GM19035 (cell line): ENCODE results near the gene NYNRIN.
"Not testable (repeated sequence)": the region's sequence is repeated elsewhere in the genome, so short reads cannot be mapped to it uniquely, and the experiment has no call there.

ENCODE experiments used
- ATAC-seq: cut with Tn5 transposase; IDR thresholded peaks from one replicate; pipeline ENCODE4 v1.9.1; 2021; ENCODE audit not compliant: unreplicated experiment

The NYNRIN gene

DNA sequence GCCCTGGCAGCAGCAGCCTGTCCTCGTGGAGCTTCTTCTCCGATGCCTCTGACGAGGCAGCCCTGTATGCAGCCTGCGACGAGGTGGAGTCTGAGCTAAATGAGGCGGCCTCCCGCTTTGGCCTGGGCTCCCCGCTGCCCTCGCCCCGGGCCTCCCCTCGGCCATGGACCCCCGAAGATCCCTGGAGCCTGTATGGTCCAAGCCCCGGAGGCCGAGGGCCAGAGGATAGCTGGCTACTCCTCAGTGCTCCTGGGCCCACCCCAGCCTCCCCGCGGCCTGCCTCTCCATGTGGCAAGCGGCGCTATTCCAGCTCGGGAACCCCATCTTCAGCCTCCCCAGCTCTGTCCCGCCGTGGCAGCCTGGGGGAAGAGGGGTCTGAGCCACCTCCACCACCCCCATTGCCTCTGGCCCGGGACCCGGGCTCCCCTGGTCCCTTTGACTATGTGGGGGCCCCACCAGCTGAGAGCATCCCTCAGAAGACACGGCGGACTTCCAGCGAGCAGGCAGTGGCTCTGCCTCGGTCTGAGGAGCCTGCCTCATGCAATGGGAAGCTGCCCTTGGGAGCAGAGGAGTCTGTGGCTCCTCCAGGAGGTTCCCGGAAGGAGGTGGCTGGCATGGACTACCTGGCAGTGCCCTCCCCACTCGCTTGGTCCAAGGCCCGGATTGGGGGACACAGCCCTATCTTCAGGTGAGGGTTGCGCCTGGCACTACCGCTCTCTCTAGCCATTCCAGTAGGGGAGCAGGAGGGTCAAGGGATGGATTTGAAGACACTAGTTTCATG lies 28.7 kb upstream of the NYNRIN start:
- no peak for ATAC-seq

DNA sequence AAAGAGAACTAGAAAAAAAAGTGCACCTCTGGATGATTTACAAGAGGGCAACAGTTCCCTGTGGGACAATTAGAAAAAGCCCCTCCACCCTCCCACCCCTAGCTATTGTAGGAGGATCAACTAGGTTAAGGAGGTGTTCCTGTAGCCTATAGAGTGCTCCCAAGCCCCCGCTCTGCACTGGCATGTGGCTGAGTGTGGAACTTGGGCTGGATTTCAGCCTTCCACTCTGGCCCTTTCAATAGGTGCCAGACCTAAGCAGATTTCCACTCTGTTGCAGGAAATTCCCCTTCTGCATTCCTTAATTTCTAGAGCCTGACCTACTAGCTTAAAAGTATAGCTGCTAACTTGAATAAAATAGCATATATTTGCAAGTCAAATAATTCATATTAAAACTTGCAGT lies 28.1 kb upstream of the NYNRIN start:
- no peak for ATAC-seq

DNA sequence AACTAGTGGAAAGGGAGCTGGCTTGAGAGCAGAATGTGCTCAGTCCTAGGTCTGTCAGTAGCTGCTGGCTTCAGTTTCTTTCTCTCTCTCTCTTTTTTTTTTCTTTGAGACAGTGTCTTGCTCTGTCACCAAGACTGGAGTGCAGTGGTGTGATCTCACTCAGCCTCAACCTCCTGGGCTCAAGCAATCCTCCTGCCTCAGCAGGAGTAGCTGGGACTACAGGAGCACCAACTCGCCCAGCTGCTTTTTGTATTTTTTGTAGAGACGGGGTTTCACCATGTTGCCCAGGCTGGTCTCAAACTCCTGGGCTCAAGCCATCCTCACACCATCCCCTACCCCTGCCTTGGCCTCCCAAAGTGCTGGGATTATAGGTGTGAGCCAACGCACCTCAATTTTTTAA lies 27.2 kb upstream of the NYNRIN start:
- not testable (repeated sequence) for ATAC-seq

GRCh38 chr14:24372701-24373416 lies 25.9 kb upstream of the NYNRIN start:
- no peak for ATAC-seq

- ATAC-seq: no peak
Measured at GRCh38 chr14:24376448-24377070, 22.2 kb upstream of the NYNRIN start.

GRCh38 chr14:24377126-24377525 lies 21.7 kb upstream of the NYNRIN start:
- ATAC-seq: no peak

DNA sequence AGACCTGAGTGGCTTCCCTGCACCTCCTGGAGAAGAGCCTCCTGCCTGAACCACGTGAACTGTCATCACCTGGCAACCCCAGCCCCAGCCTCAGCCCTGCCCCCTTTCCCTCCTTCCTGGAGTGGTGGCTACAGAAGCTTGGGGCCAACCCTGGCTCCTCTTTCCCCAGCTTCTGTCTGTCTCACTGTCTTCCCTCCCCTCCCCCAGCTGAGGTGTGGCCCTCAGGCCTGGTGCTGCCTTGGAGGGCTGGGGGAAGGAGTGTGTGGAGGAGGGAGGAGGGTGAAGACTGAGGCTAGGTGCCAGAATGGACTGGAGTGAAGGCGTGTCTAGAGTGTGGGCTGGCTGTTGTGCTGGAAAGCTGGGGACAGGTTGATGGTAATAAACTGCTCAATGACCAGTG lies 21.1 kb upstream of the NYNRIN start:
- ATAC-seq: no peak

DNA sequence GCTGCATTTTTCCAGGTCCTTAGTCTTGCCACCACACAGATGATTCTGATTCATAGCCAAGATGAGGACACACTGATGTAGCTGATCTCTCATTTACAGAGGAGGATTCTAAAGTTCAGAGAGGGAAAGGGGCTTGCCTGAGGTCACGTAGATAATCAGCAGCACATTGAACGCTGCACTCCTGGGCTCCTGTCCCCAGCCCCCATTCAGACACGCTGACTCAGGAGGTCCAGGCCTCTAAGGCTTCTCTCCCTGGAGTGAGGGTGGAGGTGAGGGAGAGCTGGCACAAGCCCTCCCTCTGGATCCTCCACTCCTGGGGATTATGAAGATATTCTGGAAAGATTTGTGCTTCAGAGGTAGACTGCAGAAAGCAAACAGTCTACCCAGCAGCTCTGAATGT lies 20.5 kb upstream of the NYNRIN start:
- ATAC-seq: no peak

DNA sequence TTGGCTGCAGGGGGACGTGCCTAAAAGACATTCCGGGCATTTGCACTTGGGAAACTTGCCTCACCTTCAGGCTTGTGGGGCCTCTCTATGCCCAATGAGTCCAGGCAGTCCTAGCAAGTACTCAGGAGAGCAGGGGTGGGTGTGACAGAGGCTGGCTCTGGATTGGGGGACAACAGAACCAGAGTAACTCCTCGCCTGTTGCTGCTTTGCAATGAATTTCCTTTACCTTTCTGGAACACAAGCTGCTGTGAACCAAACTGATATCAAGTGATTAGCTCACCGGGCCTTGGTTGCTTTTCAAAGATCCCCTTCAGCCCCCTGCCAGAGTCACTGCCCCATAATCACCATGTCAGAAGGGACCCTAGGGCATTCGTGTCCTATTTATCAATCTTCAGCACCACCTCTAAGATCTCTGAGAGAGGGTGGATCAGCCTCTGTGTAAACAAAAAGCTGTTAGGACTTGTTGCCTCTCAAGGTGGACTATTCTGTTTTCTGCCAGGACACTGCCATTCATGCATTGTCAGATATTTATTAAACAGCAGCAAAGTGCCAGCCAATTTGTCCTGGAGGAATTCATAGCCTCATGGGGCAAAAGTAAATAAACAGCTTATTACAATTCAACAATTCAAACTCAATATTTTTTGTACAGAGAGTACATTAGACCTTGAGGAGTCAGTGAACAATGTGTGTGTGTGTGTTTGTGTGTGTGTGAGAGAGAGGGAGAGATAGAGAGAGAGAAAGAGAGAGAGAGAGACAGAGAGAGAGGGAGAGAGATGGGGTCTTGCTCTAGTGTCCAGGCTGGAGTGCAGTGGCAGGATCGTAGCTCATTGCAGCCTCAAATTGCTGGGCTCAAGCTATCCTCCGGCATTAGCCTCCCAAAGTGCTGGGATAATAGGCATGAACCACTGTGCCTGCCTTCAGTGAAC lies 19.6 kb upstream of the NYNRIN start:
- no peak for ATAC-seq

DNA sequence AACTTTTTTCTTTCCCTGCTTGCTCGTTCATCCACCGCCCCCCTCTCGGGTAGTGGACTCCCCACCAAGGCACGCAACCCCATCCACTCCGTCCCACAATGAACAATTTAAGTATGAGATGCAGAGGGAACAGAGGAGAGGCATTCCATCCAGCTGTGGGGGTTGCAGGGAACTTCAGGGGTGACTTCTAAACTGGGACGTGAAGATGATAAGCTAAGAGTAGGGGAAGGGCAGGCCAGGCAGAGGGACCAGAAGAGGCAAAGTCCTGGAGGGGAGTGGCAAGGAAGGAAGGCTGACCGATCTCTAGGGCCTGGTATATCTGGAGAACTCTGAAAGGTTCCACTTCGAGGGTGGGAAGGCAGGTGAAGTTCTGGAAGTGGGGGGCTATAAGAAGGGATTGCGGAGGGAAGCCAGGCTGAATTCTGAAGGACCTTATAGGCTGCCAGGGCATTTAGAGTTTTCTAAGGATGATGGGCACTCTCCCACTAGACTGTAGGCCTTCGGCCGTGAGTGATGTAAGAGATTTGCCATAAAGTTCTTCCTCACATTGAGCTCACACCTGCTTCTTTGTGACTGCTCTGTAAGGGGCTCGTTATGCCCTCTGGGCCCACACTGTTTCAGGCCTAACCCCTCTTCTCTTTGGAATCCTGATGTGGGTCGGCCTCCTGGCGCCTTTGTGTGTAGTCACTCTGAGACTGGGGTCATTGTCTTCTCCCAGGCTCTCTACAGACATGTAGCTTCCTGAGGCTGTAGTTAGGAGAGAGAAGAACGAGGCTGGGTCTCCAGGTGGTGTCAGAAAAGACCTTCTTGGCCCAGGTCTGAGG lies 18.7 kb upstream of the NYNRIN start:
- no peak for ATAC-seq

DNA sequence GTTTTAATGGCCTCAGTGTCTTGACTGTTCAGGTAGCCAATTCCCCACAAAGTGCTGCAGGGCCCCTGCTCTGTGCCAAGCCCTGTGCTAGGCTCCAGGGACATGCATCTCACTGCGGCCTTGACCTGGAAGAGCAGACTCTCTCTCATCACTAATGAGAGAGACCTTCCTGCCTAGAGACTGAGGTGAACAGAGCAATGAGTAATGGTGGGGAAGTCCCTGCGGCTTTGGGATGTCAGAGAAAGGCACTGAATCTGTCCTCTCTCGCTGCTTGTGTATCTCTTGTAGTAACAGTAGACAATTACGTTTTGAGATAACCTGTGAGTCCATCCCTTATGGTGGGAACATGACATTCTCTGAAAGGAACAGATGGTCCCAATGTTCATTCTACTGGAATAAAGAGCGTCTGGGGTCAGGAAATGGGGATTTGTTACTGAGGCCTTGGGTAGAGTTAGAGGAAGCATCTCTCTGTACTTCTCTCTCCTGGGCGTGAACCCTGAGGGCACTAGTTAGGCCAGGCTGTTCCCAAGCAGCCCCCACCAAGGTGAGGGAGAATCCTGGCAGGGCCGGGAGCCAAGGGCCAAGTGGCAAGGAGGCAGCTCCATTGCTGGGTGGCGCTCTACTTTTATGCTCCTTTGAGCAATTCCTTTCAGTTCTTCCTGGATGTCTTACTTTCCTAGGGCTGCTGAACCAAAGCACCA lies 17.3 kb upstream of the NYNRIN start:
- ATAC-seq: no peak

DNA sequence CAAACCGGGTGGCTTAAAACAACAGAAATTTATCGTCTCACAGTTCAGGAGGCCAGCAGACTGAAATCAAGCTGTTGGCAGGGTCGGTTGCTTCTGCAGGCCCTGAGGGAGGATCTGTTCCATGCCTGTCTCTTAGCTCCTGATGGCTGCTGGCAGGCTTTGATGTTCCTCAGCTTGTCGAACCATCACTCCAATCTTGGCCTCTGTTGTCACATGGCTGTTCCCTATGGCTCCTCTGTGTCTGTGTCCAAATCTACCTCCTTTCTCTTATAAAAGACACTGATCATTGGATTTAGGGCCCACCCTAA lies 16.8 kb upstream of the NYNRIN start:
- no peak for ATAC-seq

DNA sequence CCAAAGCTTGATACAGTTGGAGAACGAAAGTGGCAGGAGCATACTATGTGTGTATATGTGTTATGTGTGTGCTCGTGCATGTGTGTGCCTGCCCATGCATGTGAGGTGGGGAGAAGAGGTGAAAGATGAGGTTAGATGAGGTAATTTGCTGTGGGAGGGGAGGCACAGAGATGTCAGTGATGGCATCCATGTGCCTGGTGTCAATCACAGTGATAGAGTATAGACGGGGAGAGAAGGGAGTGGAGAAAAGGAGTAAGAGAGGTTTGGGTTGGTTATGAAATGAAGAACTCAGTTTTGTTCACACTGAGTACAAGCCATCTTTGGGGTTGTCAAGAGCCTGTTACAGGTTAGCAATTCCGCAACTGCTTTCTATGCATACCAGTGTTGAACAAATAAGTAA lies 14.6 kb upstream of the NYNRIN start:
- no peak for ATAC-seq

- no peak for ATAC-seq
Measured at GRCh38 chr14:24385524-24385923, 13.3 kb upstream of the NYNRIN start.

- ATAC-seq: no peak
Measured at GRCh38 chr14:24387009-24387345, 11.8 kb upstream of the NYNRIN start.

GRCh38 chr14:24387579-24387978 lies 11.2 kb upstream of the NYNRIN start:
- ATAC-seq: not testable (repeated sequence)

DNA sequence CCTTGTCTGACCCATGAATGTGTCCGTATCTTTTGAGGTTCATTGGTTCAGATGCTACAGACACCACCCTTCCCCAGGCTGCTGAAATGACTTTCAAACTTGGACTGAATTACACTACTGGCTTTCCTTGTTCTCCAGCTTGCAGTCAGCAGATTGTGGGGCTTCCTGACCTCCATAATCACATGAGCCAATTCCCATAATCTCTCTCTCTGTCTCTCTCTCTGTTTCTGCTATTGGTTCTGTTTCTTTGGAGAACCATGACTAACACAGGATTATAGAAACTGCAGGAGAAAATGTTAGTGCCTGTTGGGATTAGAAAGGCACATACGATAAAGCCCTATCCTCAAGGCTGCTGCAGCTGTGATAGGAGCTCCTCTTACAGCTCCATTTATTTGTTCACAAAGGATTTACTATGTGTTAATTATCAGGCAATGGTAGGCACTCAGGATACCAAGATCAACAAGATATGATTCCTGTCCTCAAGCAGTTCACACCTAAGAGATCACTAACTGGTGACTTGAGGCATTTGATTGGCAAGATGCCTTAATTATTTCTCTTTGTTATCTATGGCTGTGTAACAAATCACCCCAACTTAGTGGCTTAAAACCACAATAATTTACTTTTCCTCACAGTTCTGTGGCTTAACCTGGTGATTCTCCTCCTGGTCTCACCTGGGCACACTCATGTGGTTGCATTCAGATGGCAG lies 10.2 kb upstream of the NYNRIN start:
- ATAC-seq: no peak

GRCh38 chr14:24389226-24389848 lies 9.5 kb upstream of the NYNRIN start:
- no peak for ATAC-seq
